Measurements from ENCODE around the gene ABRACL. TPM values are rescaled to one million over a fixed set of nuclear protein-coding genes. Genes with fewer than 3 reads are reported as not detected.
A peak's percentile ranks its signal among the peaks of the same experiment; 100 is the strongest.

The ABRACL gene
- total RNA-seq, 3 donors from 2014 or later (not counting 1 experiment from before 2014, with no cell fraction given) = 36.4 to 39.9 (median 37.5) TPM

DNA sequence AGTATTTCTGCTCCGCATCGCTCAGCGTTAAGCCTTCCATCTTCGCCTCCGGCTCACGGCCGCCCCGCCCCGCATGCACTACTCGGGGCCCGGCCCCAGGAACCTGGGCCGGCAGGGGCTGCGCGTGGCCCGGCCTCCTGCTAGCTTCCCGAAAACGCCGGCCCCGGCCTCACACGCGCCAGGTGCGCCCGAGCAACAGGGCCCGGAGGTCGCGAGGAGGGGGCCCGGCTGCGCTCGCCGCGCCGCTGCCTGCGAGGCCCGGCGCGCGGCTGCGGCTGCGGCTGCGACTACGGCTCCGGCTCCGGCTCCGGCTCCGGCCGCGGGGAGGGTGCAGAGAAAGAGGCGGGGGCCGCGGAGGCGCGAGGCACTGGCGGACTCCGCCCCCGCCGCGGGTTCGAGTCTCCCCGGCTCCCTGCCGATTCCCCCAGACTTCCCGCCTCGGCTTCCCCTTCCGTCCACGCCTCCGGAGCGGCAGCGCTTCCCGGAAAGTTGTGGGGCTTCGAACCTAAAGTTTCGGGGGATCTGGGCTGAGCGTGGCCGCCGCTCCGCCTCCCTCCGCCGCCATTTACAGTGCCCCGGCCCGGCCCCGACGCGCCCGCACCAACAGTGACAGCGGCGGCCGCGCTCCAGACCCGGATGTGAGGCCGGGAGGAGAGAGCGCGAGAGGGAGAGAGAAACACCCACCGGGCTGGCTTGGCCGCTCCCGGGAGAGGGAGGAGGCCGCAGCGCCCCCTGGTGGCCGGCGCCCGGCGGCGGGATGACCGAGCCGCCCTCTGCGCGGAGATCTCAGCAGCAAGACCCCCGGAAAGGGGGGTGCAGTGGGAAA is 40.7 kb upstream of the ABRACL start, which contains the start of gene REPS1:
Gene REPS1, minus strand, starts transcription at position 611 of the 826 bp plus-strand sequence. Its CDS starts 571 bp downstream, at position 40.
- no peaks in the 10 kb centered on the region for H3K36me3 ChIP-seq (ENCODE audit: control insufficient read depth, insufficient read depth, low read length)
- no peaks in the 10 kb centered on the region for H3K4me1 Mint-ChIP-seq
- WGBS (ENCODE audit: insufficient coverage) = under 1% methylated on average over 105 of the region's 105 CpGs
- ATAC-seq (peak; percentile 88 to 96 (median 90)), DNase-seq (peak; percentile 90 to 94)
- peak within 1 kb of the TSS; percentile 96 for H3K4me3 ChIP-seq (ENCODE audit: low read length)
- H3K27ac ChIP-seq (ENCODE audit: low read length) = peak within 1 kb of the TSS; percentile 88
- H3K9me3 Mint-ChIP-seq = no peaks in the 10 kb centered on the region
- peak within 1 kb of the TSS; percentile 88 for H3K4me3 Mint-ChIP-seq
- H3K4me1 ChIP-seq (ENCODE audit: control insufficient read depth, insufficient read depth, low read length) = peaks cover 15% of the 10 kb centered on the region
- no peaks in the 10 kb centered on the region for H3K9me3 ChIP-seq (ENCODE audit: control insufficient read depth, insufficient read depth, low read length)
- no peaks in the 10 kb centered on the region for H3K27me3 ChIP-seq (ENCODE audit: control insufficient read depth, insufficient read depth, low read length)
- intact Hi-C loops (cut with micrococcal nuclease) = loop anchor here (1.0 to 5.0 kb wide), 6 partner anchors 15 to 374 kb away; partner anchors contain the start of genes HECA and TXLNB
- H3K27me3 Mint-ChIP-seq (ENCODE audit: low read depth in 2 of 2) = no peaks in the 10 kb centered on the region
- H3K36me3 Mint-ChIP-seq = no peaks in the 10 kb centered on the region
- TF ChIP-seq, protein P1, sequence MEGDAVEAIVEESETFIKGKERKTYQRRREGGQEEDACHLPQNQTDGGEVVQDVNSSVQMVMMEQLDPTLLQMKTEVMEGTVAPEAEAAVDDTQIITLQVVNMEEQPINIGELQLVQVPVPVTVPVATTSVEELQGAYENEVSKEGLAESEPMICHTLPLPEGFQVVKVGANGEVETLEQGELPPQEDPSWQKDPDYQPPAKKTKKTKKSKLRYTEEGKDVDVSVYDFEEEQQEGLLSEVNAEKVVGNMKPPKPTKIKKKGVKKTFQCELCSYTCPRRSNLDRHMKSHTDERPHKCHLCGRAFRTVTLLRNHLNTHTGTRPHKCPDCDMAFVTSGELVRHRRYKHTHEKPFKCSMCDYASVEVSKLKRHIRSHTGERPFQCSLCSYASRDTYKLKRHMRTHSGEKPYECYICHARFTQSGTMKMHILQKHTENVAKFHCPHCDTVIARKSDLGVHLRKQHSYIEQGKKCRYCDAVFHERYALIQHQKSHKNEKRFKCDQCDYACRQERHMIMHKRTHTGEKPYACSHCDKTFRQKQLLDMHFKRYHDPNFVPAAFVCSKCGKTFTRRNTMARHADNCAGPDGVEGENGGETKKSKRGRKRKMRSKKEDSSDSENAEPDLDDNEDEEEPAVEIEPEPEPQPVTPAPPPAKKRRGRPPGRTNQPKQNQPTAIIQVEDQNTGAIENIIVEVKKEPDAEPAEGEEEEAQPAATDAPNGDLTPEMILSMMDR (IDR thresholded peaks at IDR 0.05) = peak; percentile 98
- H3K27ac Mint-ChIP-seq = peak within 1 kb of the TSS in 1 of 2 donors; percentile 94

DNA sequence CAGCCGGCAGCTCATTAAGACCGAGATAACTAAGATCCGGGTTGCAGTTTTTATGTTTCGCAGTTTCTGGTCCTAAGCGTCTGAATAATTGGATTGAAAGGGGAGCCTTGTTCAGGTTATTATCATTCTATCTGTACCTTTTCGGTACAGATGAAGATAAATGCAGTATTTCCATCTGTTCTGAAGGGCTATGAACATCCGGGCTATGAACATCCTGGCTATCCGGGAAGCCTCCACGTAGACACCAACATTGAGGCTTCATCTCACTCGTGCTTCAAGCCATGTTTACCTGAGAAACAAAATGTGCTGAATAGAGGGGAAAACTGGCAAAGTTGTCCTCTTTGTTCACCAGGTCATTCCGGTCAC is 40.1 kb upstream of the ABRACL start:
- ATAC-seq (peak in 1 of 3 donors; percentile 2), DNase-seq (no peak)
- TF ChIP-seq, protein P1 (IDR thresholded peaks at IDR 0.05) = peak; percentile 66
- H3K9me3 Mint-ChIP-seq = no peaks in the 10 kb centered on the region
- Histone ChIP-seq H3K4me1 (ENCODE audit: control insufficient read depth, insufficient read depth, low read length) (peaks cover 15% of the 10 kb centered on the region), H3K36me3 (ENCODE audit: control insufficient read depth, insufficient read depth, low read length) (no peaks in the 10 kb centered on the region), H3K4me3 (ENCODE audit: low read length) (peak overlapping the region; percentile 96), H3K27ac (ENCODE audit: low read length) (peak overlapping the region; percentile 36), H3K27me3 (ENCODE audit: control insufficient read depth, insufficient read depth, low read length) (no peaks in the 10 kb centered on the region), H3K9me3 (ENCODE audit: control insufficient read depth, insufficient read depth, low read length) (no peaks in the 10 kb centered on the region)
- WGBS (ENCODE audit: insufficient coverage) = 9% methylated on average over 11 of the region's 11 CpGs
- H3K27ac Mint-ChIP-seq = peak overlapping the region in 1 of 2 donors; percentile 94
- intact Hi-C loops (cut with micrococcal nuclease) = loop anchor here (1.0 to 5.0 kb wide), 4 partner anchors 146 to 374 kb away; partner anchors contain the start of genes HECA and TXLNB
- no peaks in the 10 kb centered on the region for H3K36me3 Mint-ChIP-seq
- peaks cover 0 to 4% of the 10 kb centered on the region in 2 donors for H3K27me3 Mint-ChIP-seq (ENCODE audit: low read depth in 2 of 2)
- no peaks in the 10 kb centered on the region for H3K4me1 Mint-ChIP-seq
- peak overlapping the region; percentile 88 for H3K4me3 Mint-ChIP-seq

DNA sequence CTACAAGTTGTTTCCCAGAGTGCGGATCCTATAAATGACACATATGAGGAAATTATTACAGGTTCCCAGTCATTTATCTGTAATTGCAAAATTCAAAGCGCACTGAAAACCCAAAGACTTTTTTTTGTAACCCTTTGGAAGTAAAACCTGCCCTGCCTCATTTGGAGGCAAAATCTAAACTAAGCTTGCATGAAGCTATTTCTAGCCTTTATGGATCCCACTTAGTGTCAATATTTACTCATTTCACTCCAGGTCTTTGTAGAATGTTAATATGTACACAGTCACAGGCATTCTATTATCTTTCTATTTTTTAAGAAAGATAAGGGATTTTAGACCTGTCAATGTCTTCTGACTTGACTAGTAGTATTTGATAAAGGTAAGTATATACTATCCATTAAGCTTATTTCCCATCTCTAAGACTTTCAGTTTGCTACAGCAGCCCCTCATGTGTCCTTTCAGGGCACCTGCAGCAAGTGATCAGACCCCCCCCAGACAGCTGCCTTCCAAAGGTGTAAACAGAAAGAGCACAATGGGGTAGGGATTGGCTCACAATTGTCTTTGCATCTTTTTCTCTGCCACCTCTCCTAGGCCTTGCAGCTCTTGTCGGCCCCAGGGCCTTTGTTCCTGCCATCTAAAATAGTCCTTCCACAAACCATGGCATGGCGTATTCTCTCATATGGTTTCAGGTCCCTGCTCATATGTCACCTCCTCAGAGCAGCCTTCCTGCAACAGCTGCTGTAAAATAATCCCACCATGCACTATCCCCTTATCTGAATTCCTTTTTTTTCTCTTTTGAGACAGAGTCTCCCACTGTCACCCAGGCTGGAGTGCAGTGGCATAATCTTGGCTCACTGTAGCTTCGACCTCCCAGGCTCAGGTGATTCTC is 39.2 kb upstream of the ABRACL start:
- H3K27ac ChIP-seq (ENCODE audit: low read length) = no peak overlapping the region
- Mint-ChIP-seq H3K4me3 (peak overlapping the region; percentile 88), H3K27me3 (ENCODE audit: low read depth in 2 of 2) (peaks cover 0 to 5% of the 10 kb centered on the region in 2 donors), H3K36me3 (no peaks in the 10 kb centered on the region), H3K27ac (peak overlapping the region in 1 of 2 donors; percentile 41), H3K4me1 (no peaks in the 10 kb centered on the region), H3K9me3 (no peaks in the 10 kb centered on the region)
- no peaks in the 10 kb centered on the region for H3K36me3 ChIP-seq (ENCODE audit: control insufficient read depth, insufficient read depth, low read length)
- DNase-seq = no peak
- no peak overlapping the region for H3K4me3 ChIP-seq (ENCODE audit: low read length)
- intact Hi-C loops (cut with micrococcal nuclease) = loop anchor here (2.0 to 5.0 kb wide), 3 partner anchors 145 to 373 kb away; partner anchors contain the start of genes HECA and TXLNB
- no peaks in the 10 kb centered on the region for H3K9me3 ChIP-seq (ENCODE audit: control insufficient read depth, insufficient read depth, low read length)
- no peaks in the 10 kb centered on the region for H3K27me3 ChIP-seq (ENCODE audit: control insufficient read depth, insufficient read depth, low read length)
- TF ChIP-seq, protein P1 (IDR thresholded peaks at IDR 0.05) = no peak
- peaks cover 12% of the 10 kb centered on the region for H3K4me1 ChIP-seq (ENCODE audit: control insufficient read depth, insufficient read depth, low read length)
- WGBS (ENCODE audit: insufficient coverage) = 98% methylated on average over 5 of the region's 5 CpGs
- ATAC-seq = no peak
